Measurements from ENCODE around the gene NKD2.
"Not testable (repeated sequence)": the region's sequence is repeated elsewhere in the genome, so short reads cannot be mapped to it uniquely, and the experiment has no call there.

Gene NKD2

GRCh38 chr5:999724-1000123, 8.9 kb upstream of the NKD2 start:
- TF ChIP-seq, protein P1, sequence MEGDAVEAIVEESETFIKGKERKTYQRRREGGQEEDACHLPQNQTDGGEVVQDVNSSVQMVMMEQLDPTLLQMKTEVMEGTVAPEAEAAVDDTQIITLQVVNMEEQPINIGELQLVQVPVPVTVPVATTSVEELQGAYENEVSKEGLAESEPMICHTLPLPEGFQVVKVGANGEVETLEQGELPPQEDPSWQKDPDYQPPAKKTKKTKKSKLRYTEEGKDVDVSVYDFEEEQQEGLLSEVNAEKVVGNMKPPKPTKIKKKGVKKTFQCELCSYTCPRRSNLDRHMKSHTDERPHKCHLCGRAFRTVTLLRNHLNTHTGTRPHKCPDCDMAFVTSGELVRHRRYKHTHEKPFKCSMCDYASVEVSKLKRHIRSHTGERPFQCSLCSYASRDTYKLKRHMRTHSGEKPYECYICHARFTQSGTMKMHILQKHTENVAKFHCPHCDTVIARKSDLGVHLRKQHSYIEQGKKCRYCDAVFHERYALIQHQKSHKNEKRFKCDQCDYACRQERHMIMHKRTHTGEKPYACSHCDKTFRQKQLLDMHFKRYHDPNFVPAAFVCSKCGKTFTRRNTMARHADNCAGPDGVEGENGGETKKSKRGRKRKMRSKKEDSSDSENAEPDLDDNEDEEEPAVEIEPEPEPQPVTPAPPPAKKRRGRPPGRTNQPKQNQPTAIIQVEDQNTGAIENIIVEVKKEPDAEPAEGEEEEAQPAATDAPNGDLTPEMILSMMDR (IDR thresholded peaks at IDR 0.05; ENCODE audit: insufficient read depth, low read depth, low read length, missing control alignments), result no peak
- H3K4me3 ChIP-seq (ENCODE audit: low read depth, low read length), result no peak overlapping the region
- no peak for DNase-seq (ENCODE audit: low read depth)

GRCh38 chr5:1000329-1000728, 8.3 kb upstream of the NKD2 start:
- DNase-seq (ENCODE audit: low read depth), result no peak
- TF ChIP-seq, protein P1 (IDR thresholded peaks at IDR 0.05; ENCODE audit: insufficient read depth, low read depth, low read length, missing control alignments), result no peak
- H3K4me3 ChIP-seq (ENCODE audit: low read depth, low read length), result no peak overlapping the region

GRCh38 chr5:1000831-1001230, 7.8 kb upstream of the NKD2 start:
- not testable (repeated sequence) for DNase-seq (ENCODE audit: low read depth); H3K4me3 ChIP-seq (ENCODE audit: low read depth, low read length)

DNA sequence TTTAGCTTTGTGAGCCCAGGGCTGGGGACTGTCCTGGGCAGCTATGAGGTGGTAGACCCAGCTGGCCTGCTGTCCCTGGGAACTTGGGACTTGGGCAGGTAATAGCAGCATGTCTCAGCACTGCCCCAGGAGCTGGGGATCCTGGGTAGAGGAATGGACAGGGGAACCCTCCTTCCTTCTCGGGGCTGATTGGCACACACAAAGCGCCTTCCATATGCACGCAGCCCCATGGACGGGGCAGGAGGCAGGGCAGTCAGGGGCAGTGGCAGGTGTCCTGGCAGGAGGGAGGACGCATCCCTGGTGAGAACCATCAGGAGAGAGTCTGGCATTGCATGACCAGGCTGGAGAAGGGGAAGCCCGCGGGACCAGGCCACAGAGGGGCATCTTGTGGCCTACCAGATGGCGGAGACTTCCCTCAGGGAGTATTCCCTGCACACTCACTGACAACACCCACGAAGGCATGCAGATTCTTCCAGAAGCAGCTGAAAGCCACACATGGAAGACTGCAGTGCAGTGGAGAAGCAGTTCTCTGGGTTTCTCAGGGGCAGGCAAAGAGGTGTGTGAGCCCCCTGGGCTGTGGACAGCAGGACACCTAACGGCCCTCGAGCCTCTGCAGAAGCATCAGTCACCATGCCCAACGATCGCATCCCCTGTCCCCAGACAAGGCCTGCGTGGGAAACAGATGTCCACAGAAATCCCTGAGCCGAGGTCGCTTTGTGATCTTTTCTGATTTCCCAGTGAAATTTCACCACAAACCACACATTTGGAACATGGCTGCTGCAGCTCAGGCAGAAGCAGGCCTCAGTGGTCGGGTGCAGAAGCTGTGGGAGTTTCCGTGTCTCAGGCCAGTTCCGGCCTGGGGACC, 7.0 kb upstream of the NKD2 start:
- peak; percentile 36 for DNase-seq (ENCODE audit: low read depth)
- TF ChIP-seq, protein P1 (IDR thresholded peaks at IDR 0.05; ENCODE audit: insufficient read depth, low read depth, low read length, missing control alignments), result no peak
- no peak overlapping the region for H3K4me3 ChIP-seq (ENCODE audit: low read depth, low read length)

- TF ChIP-seq, protein P1 (IDR thresholded peaks at IDR 0.05; ENCODE audit: insufficient read depth, low read depth, low read length, missing control alignments), result no peak
- H3K4me3 ChIP-seq (ENCODE audit: low read depth, low read length), result no peak overlapping the region
- DNase-seq (ENCODE audit: low read depth), result no peak
Observed at GRCh38 chr5:1002271-1002546, 6.4 kb upstream of the NKD2 start.

DNA sequence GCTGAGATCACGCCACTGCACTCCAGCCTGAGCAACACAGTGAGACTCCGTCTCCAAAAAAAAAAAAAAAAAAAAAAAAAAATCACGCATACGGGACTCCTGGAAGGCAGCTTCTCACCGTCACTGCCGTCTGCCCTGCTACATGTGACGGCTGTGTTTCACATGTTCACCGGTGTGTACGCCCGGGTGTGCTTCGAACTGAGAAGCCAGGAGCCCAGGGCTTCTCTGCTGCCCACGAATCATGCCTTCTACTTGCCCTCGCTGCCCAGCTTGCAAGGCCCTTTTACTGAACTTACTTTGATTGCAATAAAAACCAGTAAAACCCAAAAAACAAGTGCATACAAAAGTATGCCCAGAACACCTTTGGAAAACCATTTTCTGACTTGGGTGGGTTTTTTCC, 5.8 kb upstream of the NKD2 start:
- no peak for DNase-seq (ENCODE audit: low read depth)
- H3K4me3 ChIP-seq (ENCODE audit: low read depth, low read length), result no peak overlapping the region
- TF ChIP-seq, protein P1 (IDR thresholded peaks at IDR 0.05; ENCODE audit: insufficient read depth, low read depth, low read length, missing control alignments), result no peak

- no peak overlapping the region for H3K4me3 ChIP-seq (ENCODE audit: low read depth, low read length)
- no peak for DNase-seq (ENCODE audit: low read depth)
- TF ChIP-seq, protein P1 (IDR thresholded peaks at IDR 0.05; ENCODE audit: insufficient read depth, low read depth, low read length, missing control alignments), result no peak
Observed at GRCh38 chr5:1003296-1003937, 5.2 kb upstream of the NKD2 start.

Measured in GM12865 (cell line).